Stimulated activated naive CD8-positive, alpha-beta T cell treated with anti-CD3 and anti-CD28 coated beads, Interleukin-15, Interleukin-2, amounts not matched to agents 100 ng/mL and 50 ng/mL, for 24 hours (primary cell): ENCODE results near the gene SLC9A9.

Source experiments
- H3K27ac Mint-ChIP-seq: one replicate; pipeline ENCODE4 v1.8.0; 2021; ENCODE audit warnings: mild to moderate bottlenecking, mixed read lengths
- H3K27me3 Mint-ChIP-seq: one replicate; pipeline ENCODE4 v1.8.0; 2021; ENCODE audit warnings: mixed read lengths
- H3K36me3 Mint-ChIP-seq: one replicate; pipeline ENCODE4 v1.8.0; 2021; ENCODE audit warnings: low read depth, mixed read lengths
- H3K4me1 Mint-ChIP-seq: one replicate; pipeline ENCODE4 v1.8.0; 2021; ENCODE audit warnings: low read depth, mixed read lengths
- H3K4me3 Mint-ChIP-seq: one replicate; pipeline ENCODE4 v1.8.0; 2021; ENCODE audit warnings: mild to moderate bottlenecking, mixed read lengths
- H3K9me3 Mint-ChIP-seq: one replicate; pipeline ENCODE4 v1.8.0; 2021; ENCODE audit warnings: mixed read lengths

SLC9A9 gene

DNA sequence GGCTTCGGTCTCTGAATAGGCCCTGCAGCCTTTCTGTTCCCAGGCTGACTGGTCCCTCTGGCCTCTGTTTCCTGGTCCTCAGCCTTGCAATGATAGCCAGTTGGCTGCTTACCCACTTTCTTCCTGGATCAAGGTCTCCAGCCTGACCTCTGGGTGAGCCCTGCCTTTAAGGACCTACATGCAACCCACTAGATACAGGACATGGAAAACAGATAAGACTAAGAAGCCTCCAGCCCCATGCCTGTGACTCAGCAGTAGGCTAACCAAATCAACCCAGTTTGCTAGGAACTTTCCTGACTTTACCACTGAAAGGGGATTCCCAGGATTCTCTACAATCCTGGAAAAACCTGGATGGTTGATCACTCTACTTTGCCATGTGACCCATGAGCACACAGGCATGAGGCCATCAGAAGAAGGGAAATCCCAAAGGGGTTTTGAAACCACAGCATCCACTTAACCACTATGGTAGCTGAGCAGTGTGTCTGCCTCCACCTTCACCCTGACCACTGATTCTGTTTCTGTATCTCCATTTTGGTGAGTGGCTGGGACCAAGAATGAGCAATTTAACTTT is 540.6 kb downstream of the SLC9A9 start:
- Mint-ChIP-seq H3K36me3 (no peaks in the 10 kb centered on the region), H3K27ac (no peak overlapping the region), H3K4me1 (peaks cover 9% of the 10 kb centered on the region), H3K4me3 (no peak overlapping the region), H3K27me3 (no peaks in the 10 kb centered on the region), H3K9me3 (no peaks in the 10 kb centered on the region)

- Mint-ChIP-seq H3K4me3 (no peak overlapping the region), H3K36me3 (no peaks in the 10 kb centered on the region), H3K9me3 (no peaks in the 10 kb centered on the region), H3K27me3 (no peaks in the 10 kb centered on the region), H3K27ac (no peak overlapping the region), H3K4me1 (peaks cover 22% of the 10 kb centered on the region)
These were observed 541.9 kb downstream of the SLC9A9 start for GRCh38 chr3:143306407-143306806.

DNA sequence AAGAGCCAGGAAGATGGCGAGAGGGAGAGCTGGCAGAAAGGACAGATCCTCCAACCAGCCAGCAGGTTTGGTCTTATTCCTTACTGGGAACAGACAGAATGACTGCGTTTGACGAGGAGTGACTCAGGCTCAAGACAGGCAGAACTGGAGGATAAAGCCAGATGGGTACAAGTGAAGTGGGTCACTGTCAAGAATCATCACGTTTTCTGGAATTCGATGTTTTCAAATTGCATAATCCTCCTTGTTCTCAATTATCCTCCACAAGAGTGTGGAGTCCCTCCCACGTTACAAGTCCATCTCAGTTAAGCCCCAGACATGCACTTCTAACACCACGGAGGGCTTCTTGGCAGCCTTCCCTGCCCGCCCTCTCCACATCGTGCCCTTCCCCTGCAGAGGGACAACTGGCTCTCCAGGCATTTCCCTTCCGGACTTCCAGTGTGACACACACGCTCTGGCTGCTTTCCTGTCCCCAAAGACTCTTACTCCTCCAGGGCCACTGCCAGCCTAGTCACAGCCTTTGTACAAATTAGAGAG is 545.6 kb downstream of the SLC9A9 start:
- Mint-ChIP-seq H3K36me3 (no peaks in the 10 kb centered on the region), H3K9me3 (no peaks in the 10 kb centered on the region), H3K27me3 (no peaks in the 10 kb centered on the region), H3K27ac (no peak overlapping the region), H3K4me3 (no peak overlapping the region), H3K4me1 (peaks cover 44% of the 10 kb centered on the region)

DNA sequence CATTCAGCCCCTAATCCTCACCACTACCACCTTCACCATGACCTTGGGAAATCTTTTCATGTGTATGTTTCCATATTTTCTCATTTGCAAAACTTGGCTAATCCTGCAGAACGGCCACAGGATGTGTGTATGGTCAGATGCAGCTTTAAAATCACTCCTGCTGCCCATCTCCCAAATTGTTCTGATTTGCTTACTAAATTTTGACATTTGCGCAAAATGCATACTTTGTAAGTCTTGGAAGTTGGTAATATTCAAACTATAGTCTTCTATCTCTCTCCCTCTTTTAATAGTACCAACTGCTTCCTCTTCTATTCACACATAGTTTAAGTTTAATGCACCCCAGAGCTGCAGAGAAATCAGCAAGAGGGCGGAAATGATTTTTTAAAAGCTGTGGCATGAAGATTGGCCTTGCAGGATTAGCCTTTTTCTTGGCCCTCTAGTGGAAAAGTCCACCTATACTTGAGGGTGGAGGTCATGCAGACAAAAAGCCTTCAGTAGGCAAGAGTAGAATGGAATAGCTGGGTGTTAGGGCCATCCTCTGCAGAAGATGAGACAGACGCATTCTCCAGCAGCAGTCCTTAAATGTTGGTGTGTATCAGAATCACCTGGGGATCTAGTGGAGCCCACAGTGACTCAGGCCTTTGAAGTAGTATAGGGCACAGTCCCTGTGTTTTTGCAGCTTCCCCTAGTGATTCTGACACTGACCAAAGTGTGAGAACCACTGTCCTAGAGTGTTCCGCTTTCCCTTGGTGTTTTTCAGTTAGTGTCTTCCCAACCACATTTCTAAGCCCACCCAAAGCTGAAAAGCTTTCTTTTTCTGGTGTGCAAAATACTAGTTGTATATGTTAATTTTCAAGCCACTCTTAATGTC is 547.0 kb downstream of the SLC9A9 start:
- Mint-ChIP-seq H3K9me3 (no peaks in the 10 kb centered on the region), H3K4me3 (no peak overlapping the region), H3K4me1 (peaks cover 44% of the 10 kb centered on the region), H3K36me3 (no peaks in the 10 kb centered on the region), H3K27me3 (no peaks in the 10 kb centered on the region), H3K27ac (no peak overlapping the region)

- Mint-ChIP-seq H3K27ac (no peak overlapping the region), H3K4me3 (no peak overlapping the region), H3K27me3 (no peaks in the 10 kb centered on the region), H3K36me3 (no peaks in the 10 kb centered on the region), H3K9me3 (no peaks in the 10 kb centered on the region), H3K4me1 (peaks cover 66% of the 10 kb centered on the region)
These were observed 549.3 kb downstream of the SLC9A9 start for GRCh38 chr3:143298886-143299535.

GRCh38 chr3:143298380-143298779 is 549.9 kb downstream of the SLC9A9 start:
- no peaks in the 10 kb centered on the region for H3K36me3 Mint-ChIP-seq
- no peaks in the 10 kb centered on the region for H3K27me3 Mint-ChIP-seq
- peaks cover 65% of the 10 kb centered on the region for H3K4me1 Mint-ChIP-seq
- no peak overlapping the region for H3K4me3 Mint-ChIP-seq
- H3K9me3 Mint-ChIP-seq = no peaks in the 10 kb centered on the region
- no peak overlapping the region for H3K27ac Mint-ChIP-seq

- no peak overlapping the region for H3K4me3 Mint-ChIP-seq
- no peaks in the 10 kb centered on the region for H3K27me3 Mint-ChIP-seq
- H3K36me3 Mint-ChIP-seq = no peaks in the 10 kb centered on the region
- H3K27ac Mint-ChIP-seq = no peak overlapping the region
- peaks cover 41% of the 10 kb centered on the region for H3K4me1 Mint-ChIP-seq
- no peaks in the 10 kb centered on the region for H3K9me3 Mint-ChIP-seq
These were observed 552.8 kb downstream of the SLC9A9 start for GRCh38 chr3:143295201-143296080.

DNA sequence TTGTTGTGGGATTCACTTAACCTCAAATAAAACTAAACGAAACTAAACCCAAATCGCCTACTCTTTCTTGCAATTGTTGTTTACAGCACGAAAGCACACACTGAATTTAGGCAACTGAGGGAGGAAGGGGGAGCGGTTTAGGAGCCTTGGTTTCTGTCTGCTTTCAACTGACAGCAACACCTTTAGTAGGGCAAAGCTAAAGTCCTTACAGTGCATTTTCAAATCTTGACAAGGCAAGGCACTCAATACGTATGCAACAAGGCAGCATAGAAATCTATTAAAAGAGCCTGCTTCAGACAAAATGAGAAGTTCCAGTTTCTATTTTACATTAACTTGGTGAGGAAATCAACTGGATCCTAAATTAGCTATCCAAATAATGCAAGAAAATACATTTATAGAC is 554.1 kb downstream of the SLC9A9 start:
- Mint-ChIP-seq H3K27me3 (no peaks in the 10 kb centered on the region), H3K9me3 (no peaks in the 10 kb centered on the region), H3K36me3 (no peaks in the 10 kb centered on the region), H3K4me1 (peaks cover 33% of the 10 kb centered on the region), H3K27ac (no peak overlapping the region), H3K4me3 (no peak overlapping the region)

- H3K4me1 Mint-ChIP-seq = peaks cover 26% of the 10 kb centered on the region
- no peaks in the 10 kb centered on the region for H3K27me3 Mint-ChIP-seq
- H3K9me3 Mint-ChIP-seq = no peaks in the 10 kb centered on the region
- H3K4me3 Mint-ChIP-seq = no peak overlapping the region
- no peaks in the 10 kb centered on the region for H3K36me3 Mint-ChIP-seq
- H3K27ac Mint-ChIP-seq = no peak overlapping the region
These were observed 556.3 kb downstream of the SLC9A9 start for GRCh38 chr3:143291836-143292447.

DNA sequence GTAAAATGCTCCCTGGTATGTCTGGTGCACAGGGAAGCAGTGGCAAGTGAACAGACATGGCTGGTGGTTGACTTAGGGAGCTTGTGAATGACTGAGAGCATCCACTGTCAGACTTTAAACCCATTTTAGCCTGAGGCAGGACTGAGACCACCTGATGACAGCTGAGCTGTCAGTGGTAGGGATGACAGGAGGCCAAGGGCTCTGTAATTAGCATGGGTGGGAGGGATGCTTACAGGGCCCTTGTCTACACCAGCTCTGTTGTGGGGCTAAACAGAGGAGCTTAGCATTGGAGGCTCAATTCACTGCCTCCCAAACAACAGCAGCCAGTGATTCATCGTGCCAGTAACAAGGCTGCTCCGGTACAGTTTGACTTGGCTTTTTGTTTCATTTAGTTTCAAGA is 559.3 kb downstream of the SLC9A9 start:
- H3K36me3 Mint-ChIP-seq = no peaks in the 10 kb centered on the region
- H3K27ac Mint-ChIP-seq = no peak overlapping the region
- no peaks in the 10 kb centered on the region for H3K9me3 Mint-ChIP-seq
- no peaks in the 10 kb centered on the region for H3K27me3 Mint-ChIP-seq
- peaks cover 20% of the 10 kb centered on the region for H3K4me1 Mint-ChIP-seq
- H3K4me3 Mint-ChIP-seq = no peak overlapping the region

DNA sequence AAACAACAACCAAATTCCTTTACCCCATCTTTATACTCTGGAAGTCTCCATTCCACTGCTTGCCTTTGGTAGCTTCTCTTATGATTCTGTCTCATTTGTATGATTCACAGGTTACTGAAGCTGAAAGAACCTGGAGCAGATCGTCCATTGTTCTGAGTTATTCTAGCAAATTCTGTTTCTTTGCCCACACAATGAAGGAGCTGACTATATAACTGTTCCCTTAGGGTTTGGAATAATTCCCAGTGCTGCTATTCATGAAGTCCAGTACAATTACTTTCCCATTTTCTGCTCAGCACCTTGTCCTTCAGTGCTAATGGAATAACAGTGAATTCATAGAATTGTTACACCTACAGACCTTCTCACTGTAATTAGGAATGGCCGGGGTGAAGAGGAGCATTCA is 560.9 kb downstream of the SLC9A9 start:
- no peaks in the 10 kb centered on the region for H3K27me3 Mint-ChIP-seq
- H3K9me3 Mint-ChIP-seq = no peaks in the 10 kb centered on the region
- no peaks in the 10 kb centered on the region for H3K36me3 Mint-ChIP-seq
- no peak overlapping the region for H3K4me3 Mint-ChIP-seq
- H3K27ac Mint-ChIP-seq = no peak overlapping the region
- H3K4me1 Mint-ChIP-seq = peaks cover 34% of the 10 kb centered on the region

DNA sequence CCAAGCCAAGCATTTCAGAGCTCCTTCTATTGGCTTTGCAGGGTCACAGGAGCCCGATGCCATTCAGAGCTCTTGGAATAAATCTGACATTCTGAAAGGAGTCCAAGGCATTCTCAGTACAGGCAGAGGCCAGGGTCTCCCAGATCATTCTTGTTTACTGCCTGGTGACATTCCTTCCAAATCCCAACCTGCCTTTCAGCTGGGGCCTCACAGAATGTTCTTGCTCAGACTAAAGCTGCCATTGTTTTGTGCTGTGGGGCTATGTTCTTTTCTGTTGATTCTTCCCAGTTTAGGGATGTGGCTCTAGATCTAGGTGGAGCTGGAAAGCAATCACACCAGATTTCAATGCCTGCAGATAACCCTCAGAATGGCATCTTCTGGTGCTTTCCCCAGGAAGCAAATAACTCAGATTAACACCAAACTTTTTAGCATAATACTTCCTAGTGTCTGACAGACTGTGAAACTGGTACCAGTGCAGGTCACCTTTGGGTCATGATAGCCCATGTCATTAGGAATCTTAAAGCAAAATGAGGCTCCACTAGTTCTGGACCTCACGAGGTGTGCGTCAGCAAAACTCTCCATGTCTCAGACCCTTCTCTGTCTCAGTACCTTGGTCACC is 561.8 kb downstream of the SLC9A9 start:
- Mint-ChIP-seq H3K4me1 (peaks cover 43% of the 10 kb centered on the region), H3K9me3 (no peaks in the 10 kb centered on the region), H3K27me3 (no peaks in the 10 kb centered on the region), H3K36me3 (no peaks in the 10 kb centered on the region), H3K27ac (no peak overlapping the region), H3K4me3 (no peak overlapping the region)

GRCh38 chr3:143283432-143284128 is 564.7 kb downstream of the SLC9A9 start:
- Mint-ChIP-seq H3K4me1 (peaks cover 57% of the 10 kb centered on the region), H3K4me3 (no peak overlapping the region), H3K27ac (peak overlapping the region; percentile 56)

More at GRCh38 chr3:143283432-143284128, 564.7 kb downstream of the SLC9A9 start:
- Mint-ChIP-seq H3K36me3 (no peaks in the 10 kb centered on the region), H3K27me3 (no peaks in the 10 kb centered on the region), H3K9me3 (no peaks in the 10 kb centered on the region)
